ENCODE data around the gene SEMA5A.
A peak's percentile ranks its signal among the peaks of the same experiment; 100 is the strongest.
"Not testable (repeated sequence)": the region's sequence is repeated elsewhere in the genome, so short reads cannot be mapped to it uniquely, and the experiment has no call there.

SEMA5A gene

DNA sequence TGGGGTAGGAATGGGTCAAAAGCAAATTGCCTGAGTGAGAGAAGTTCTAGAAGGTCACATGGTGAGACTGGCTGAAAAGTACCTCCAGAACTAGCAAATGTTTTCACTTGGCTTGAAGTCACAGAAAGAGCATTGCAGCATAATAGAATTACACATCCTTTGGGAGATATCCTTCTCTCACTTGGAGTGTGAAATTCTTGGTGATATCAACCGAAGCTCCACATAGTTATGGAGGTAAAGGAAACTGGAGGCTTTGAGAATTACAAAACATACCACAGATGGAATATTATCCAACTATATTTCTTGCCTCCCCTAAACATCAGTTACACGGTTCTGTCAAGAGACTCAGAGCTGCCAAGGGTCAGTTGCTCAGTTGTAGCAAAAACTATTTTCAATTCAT, 182.4 kb downstream of the SEMA5A start:
- no peak for DNase-seq

DNA sequence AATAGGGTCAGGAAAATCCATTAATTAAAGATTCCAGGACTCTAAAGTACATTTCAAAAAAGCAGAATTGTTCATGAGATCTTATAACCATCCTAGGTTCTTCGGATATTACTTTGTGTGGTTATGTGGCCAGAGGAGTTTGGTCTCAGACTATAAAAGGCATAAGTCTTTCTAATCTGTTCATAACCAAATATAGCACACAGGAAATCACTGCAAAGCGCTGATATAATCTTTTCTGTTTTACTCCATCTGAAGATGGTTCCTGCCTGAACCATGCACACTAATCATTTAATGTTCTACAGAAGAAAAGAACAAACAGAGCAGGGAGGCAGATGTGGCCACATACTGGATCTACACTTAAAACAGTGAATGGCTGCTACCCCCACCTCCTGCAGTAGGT, 182.8 kb downstream of the SEMA5A start:
- TF ChIP-seq GATA1 (IDR thresholded peaks at IDR 0.05; ENCODE audit: low read depth, low read length) = no peak
- no peak for TF ChIP-seq POLR2A (IDR thresholded peaks at IDR 0.05; ENCODE audit: low read length)
- no peak for DNase-seq

More for the DNA sequence above, 182.4 kb downstream of the SEMA5A start:
- TF ChIP-seq GATA1 (IDR thresholded peaks at IDR 0.05; ENCODE audit: low read depth, low read length) (no peak), POLR2A (IDR thresholded peaks at IDR 0.05; ENCODE audit: low read length) (no peak)

GRCh38 chr5:9362600-9362999, 183.3 kb downstream of the SEMA5A start:
- DNase-seq = no peak
- no peak for TF ChIP-seq GATA1 (IDR thresholded peaks at IDR 0.05; ENCODE audit: low read depth, low read length)
- TF ChIP-seq POLR2A (IDR thresholded peaks at IDR 0.05; ENCODE audit: low read length) = no peak

DNA sequence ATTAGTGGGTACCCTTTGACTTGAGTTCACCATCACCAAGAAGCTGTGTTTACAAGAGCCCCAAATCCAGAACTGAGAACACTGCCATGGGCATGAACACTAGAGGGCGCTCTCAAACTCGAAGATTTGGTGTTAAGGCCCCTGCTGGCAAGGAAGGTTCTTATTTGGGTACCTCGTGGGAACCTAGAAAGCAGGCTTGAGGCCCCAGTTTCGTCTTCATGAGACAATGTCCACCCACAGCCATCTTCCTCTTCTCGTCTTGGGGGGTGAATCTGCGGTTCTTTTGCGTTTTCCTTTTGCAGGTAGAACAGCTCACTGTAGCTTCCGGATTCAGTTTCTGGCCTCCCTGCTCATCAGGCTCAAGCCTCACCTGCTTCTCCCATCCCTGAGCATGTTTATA, 184.0 kb downstream of the SEMA5A start:
- DNase-seq = peak; percentile 57 to 71
- no peak for TF ChIP-seq POLR2A (IDR thresholded peaks at IDR 0.05; ENCODE audit: low read length)
- TF ChIP-seq GATA1 (IDR thresholded peaks at IDR 0.05; ENCODE audit: low read depth, low read length) = no peak

DNA sequence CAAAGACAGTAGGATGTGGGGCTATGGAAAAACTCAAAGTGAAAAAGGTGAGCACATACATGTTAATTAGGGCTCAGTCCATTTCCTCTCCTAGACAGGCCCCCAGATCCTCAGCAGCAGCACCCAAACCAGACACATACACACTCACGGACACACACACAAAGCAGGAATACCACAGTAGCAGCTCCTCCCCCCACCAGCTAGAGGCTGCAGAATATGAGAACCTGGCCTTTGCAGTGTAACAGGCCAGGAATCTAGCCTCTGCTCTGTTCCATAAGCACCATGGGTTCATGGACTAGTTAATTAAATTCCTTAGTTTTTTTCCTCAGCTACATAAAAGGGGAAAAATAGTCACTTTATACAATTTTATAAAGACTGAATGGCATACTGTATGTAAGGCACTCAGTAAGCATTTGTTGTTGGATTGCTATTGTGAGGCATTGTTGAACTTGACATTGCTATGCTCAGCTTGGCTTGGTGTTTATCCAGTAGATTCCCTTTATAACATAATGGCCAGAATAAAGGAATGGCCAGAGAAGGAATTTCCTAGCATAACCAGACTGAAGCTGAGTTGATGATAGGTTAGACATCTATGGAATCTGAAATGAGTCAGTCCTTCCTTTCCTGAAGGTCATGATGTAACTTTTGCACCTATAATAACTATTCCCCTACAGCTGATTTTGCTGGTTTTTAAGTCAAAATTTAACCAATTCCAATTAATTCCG, 186.8 kb downstream of the SEMA5A start:
- no peak for DNase-seq

GRCh38 chr5:9356351-9356825, 189.5 kb downstream of the SEMA5A start:
- TF ChIP-seq GATA1 (IDR thresholded peaks at IDR 0.05; ENCODE audit: low read depth, low read length) = no peak
- no peak for TF ChIP-seq POLR2A (IDR thresholded peaks at IDR 0.05; ENCODE audit: low read length)

More for the DNA sequence above, 186.8 kb downstream of the SEMA5A start:
- no peak for TF ChIP-seq POLR2A (IDR thresholded peaks at IDR 0.05; ENCODE audit: low read length)

GRCh38 chr5:9354336-9355081, 191.4 kb downstream of the SEMA5A start:
- TF ChIP-seq POLR2A (IDR thresholded peaks at IDR 0.05; ENCODE audit: low read length) (no peak), GATA1 (IDR thresholded peaks at IDR 0.05; ENCODE audit: low read depth, low read length) (no peak)
- DNase-seq = no peak

More at GRCh38 chr5:9356351-9356825, 189.5 kb downstream of the SEMA5A start:
- no peak for DNase-seq

DNA sequence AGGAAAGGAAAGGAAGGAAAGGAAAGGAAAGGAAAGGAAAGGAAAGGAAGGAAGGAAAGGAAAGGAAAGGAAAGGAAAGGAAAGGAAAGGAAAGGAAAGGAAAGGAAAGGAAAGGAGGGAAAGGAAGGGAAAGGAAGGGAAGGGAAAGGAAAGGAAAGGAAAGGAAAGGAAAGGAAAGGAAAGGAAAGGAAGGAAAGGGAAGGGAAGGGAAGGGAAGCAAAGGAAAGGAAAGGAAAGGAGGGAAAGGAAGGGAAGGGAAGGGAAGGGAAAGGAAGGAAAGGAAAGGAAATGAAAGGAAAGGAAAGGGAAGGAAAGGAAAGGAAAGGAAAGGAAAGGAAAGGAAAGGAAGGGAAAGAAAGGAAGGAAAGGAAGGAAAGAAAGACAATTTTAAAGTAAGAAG, 192.8 kb downstream of the SEMA5A start:
- DNase-seq = not testable (repeated sequence)

DNA sequence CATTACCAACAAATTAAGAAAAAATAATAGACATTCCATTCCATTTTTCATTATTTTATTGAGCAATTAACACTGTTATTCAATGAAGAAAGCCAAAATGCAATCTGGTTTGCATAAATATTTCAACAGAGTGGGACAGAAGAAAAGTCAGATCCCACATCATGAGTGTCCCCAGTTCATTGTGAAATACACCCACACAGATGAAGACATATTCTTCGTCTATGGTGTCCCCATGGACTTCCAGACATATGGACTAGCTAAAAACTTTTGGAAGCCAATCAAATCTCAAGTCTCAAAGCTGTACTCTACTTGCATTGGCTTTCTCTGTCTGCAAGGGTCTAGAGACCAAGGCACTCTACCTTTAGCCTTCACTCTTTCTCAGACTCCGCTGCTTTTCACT, 194.3 kb downstream of the SEMA5A start:
- no peak for DNase-seq
- TF ChIP-seq POLR2A (IDR thresholded peaks at IDR 0.05; ENCODE audit: low read length) = no peak
- no peak for TF ChIP-seq GATA1 (IDR thresholded peaks at IDR 0.05; ENCODE audit: low read depth, low read length)

DNA sequence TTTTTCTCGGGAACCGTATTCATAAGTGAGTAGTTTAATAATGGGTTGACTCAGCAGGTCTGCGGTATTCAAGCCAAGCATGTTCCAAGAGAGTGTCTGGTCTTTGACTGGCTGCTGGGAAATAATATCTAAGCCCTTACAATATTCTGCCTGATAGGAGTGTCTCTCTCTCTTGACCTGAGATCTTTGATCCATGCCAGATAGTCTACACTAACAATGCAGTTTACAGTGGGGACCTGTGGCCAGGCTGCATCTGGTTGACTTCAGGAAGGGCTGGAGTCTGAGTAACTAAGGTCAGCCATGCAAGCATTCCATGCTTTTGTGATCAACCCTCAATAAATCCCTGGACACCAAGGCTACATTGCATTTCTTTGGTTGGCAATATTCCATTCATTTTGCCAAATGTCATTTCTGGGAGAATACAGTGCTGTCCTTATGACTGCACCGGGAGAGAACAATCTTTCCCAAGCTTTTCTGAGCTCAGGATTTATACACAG, 195.5 kb downstream of the SEMA5A start:
- no peak for DNase-seq
- TF ChIP-seq GATA1 (IDR thresholded peaks at IDR 0.05; ENCODE audit: low read depth, low read length) = no peak
- TF ChIP-seq POLR2A (IDR thresholded peaks at IDR 0.05; ENCODE audit: low read length) = no peak

- TF ChIP-seq GATA1 (IDR thresholded peaks at IDR 0.05; ENCODE audit: low read depth, low read length) = no peak
- no peak for TF ChIP-seq POLR2A (IDR thresholded peaks at IDR 0.05; ENCODE audit: low read length)
- DNase-seq = no peak
Observed at GRCh38 chr5:9348401-9348996, 197.4 kb downstream of the SEMA5A start.

DNA sequence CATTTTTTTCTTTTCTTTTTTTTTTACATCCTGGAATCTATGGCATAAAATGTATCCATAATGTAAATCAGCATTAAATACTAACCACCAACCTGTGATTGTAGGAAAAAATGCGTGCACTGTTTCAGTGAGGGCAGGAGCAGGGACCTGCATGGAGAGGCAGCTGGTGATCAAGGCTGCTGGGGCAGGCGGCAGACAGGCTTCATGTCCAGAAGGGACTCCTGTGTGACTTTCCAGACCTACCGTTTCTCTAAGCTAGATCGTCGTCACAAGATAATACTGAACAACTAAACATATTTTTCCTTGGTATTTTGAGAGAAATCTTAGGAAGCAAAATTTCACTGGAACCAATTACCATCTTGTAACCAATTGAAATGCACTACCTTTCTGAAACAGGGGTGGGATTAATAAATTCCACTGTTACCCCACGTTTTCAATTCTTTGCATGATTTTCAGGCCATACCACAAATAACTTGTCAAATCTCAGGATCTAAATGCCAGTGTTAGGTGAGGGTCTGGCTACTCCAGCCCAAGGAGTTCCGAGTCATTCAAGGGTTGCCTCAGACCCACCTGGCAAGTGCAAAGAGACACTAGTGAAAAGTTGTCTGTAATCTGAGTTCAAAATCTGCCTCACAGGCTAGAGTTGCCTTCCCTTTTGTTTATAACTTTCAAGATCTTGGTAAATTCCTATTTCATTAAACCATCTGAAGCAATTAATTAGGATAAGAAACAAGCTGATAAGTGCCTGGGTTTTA, 198.2 kb downstream of the SEMA5A start:
- no peak for DNase-seq
- TF ChIP-seq POLR2A (IDR thresholded peaks at IDR 0.05; ENCODE audit: low read length) = no peak
- no peak for TF ChIP-seq GATA1 (IDR thresholded peaks at IDR 0.05; ENCODE audit: low read depth, low read length)

GRCh38 chr5:9347032-9347431, 198.8 kb downstream of the SEMA5A start:
- TF ChIP-seq POLR2A (IDR thresholded peaks at IDR 0.05; ENCODE audit: low read length) (no peak), GATA1 (IDR thresholded peaks at IDR 0.05; ENCODE audit: low read depth, low read length) (no peak)
- no peak for DNase-seq

All from erythroblast (primary cell).